Progenitor cell of endocrine pancreas (in vitro differentiated cells): ENCODE data around the gene LIPG. TPM values are rescaled to one million over a fixed set of nuclear protein-coding genes. Genes with fewer than 3 reads are reported as not detected.

ENCODE experiments used
- DNase-seq: peaks from one replicate; pipeline ENCODE4 v3.0.0; 2021; ENCODE audit warnings: low spot score; ENCODE audit not compliant: unreplicated experiment
- H3K27ac Mint-ChIP-seq: 2 replicates; pipeline ENCODE4 v1.8.0; 2021; ENCODE audit warnings: mild to moderate bottlenecking, moderate library complexity, mixed read lengths
- H3K27me3 Mint-ChIP-seq: 2 replicates; pipeline ENCODE4 v1.8.0; 2021; ENCODE audit warnings: mixed read lengths
- H3K36me3 Mint-ChIP-seq: 2 replicates; pipeline ENCODE4 v1.8.0; 2022; ENCODE audit warnings: mixed read lengths; ENCODE audit not compliant: insufficient read depth
- H3K4me1 Mint-ChIP-seq: 2 replicates; pipeline ENCODE4 v1.8.0; 2021; ENCODE audit warnings: low read depth, mixed read lengths
- H3K4me3 Mint-ChIP-seq: 2 replicates; pipeline ENCODE4 v1.8.0; 2021; ENCODE audit warnings: low read depth, mild to moderate bottlenecking, moderate library complexity, mixed read lengths
- H3K9me3 Mint-ChIP-seq: 2 replicates; pipeline ENCODE4 v1.8.0; 2021; ENCODE audit warnings: low read depth, mixed read lengths
- CTCF ChIP-seq: fragments of 200-600 bp; sonication (generic); IDR thresholded peaks from one replicate; pipeline ENCODE4 v1.5.0; 2021; ENCODE audit warnings: antibody characterized with exemption, mild to moderate bottlenecking; ENCODE audit not compliant: unreplicated experiment
- total RNA-seq: library from RNA; stranded (reverse); gene quantifications from 2 replicates; pipeline ENCODE4 v1.2.1, GENCODE V29; 2021

Gene LIPG
- total RNA-seq, 1 donor from 2014 or later, result 34.4 TPM

- Mint-ChIP-seq H3K36me3 (no peaks in the 10 kb centered on the region), H3K4me3 (no peak overlapping the region), H3K27me3 (peaks cover 8% of the 10 kb centered on the region), H3K27ac (no peak overlapping the region), H3K4me1 (peaks cover 9% of the 10 kb centered on the region), H3K9me3 (peaks cover 7% of the 10 kb centered on the region)
- TF ChIP-seq CTCF, result no peak
- no peak for DNase-seq
Measured at GRCh38 chr18:49608366-49609255, 46.8 kb downstream of the LIPG start.

DNA sequence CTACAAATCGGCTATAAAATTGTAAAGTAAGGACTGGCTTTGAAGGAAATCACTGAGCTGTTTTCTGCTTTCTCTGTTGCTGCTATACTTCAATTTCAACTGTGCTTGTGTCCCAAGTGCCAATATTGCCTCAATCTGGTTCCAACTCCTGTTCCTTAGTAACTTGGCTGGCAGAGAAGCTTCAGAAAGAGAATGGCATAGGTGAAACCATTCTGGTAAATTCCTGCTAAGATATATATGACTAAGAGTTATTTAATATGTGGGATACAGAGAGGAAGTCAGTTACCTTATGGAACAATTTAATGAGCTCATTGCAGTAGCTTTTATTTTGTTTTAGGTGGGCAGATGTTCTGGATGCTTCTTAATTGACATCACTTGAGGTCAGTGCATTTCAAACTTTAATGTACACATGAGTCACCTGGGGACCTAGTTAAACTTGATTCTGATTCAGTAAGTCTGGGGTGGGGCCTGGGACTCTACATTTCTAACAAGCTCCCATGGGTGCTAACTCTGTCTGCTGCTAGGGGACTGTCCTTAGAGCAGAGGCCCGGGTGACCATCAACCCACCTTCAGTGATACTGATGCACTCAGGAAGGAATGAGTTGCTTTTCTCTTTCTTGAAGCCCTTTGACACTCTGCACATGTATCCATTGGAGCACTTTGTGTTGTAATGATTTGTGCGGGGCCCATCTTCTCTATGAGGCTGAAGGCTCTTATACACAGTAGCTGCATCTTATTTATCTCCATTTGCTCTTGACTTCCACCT lies 47.6 kb downstream of the LIPG start:
- Mint-ChIP-seq H3K4me3 (no peak overlapping the region), H3K36me3 (no peaks in the 10 kb centered on the region), H3K9me3 (peaks cover 7% of the 10 kb centered on the region), H3K27ac (no peak overlapping the region), H3K4me1 (peaks cover 9% of the 10 kb centered on the region), H3K27me3 (peaks cover 8% of the 10 kb centered on the region)
- no peak for TF ChIP-seq CTCF
- DNase-seq, result no peak

GRCh38 chr18:49610022-49610445 lies 48.2 kb downstream of the LIPG start:
- Mint-ChIP-seq H3K36me3 (no peaks in the 10 kb centered on the region), H3K4me1 (peaks cover 9% of the 10 kb centered on the region), H3K4me3 (no peak overlapping the region), H3K27me3 (peaks cover 10% of the 10 kb centered on the region), H3K9me3 (peaks cover 7% of the 10 kb centered on the region), H3K27ac (no peak overlapping the region)
- TF ChIP-seq CTCF, result no peak
- no peak for DNase-seq

GRCh38 chr18:49611316-49611715 lies 49.5 kb downstream of the LIPG start:
- H3K9me3 Mint-ChIP-seq, result no peaks in the 10 kb centered on the region
- peaks cover 11% of the 10 kb centered on the region for H3K4me1 Mint-ChIP-seq
- DNase-seq, result no peak
- TF ChIP-seq CTCF, result no peak
- peaks cover 11% of the 10 kb centered on the region for H3K27me3 Mint-ChIP-seq
- H3K4me3 Mint-ChIP-seq, result no peak overlapping the region
- no peaks in the 10 kb centered on the region for H3K36me3 Mint-ChIP-seq
- peak overlapping the region; percentile 30 for H3K27ac Mint-ChIP-seq

- Mint-ChIP-seq H3K9me3 (no peaks in the 10 kb centered on the region), H3K27ac (no peak overlapping the region), H3K36me3 (no peaks in the 10 kb centered on the region), H3K4me3 (no peak overlapping the region), H3K27me3 (peaks cover 11% of the 10 kb centered on the region), H3K4me1 (peaks cover 11% of the 10 kb centered on the region)
- no peak for TF ChIP-seq CTCF
- DNase-seq, result no peak
Measured at GRCh38 chr18:49612515-49613033, 50.7 kb downstream of the LIPG start.
